Calu3 (cell line): ENCODE results near the gene UNC119B. TPM values are rescaled to one million over a fixed set of nuclear protein-coding genes. Genes with fewer than 3 reads are reported as not detected.

Experiments
- BruUV-seq: library from RNA; stranded (reverse); fragments of 400-500 nt; replicated peaks from 2 replicates; lab custom pipeline; 2021; lab: Mats Ljungman, UMichigan
- CTCF ChIA-PET: fragments of 300-600 bp; sonication (Branson Sonifier 250); formaldehyde crosslinking; loops from one replicate; lab custom pipeline; 2022; ENCODE audit warnings: antibody characterized with exemption; lab: Charles Lee
- DNase-seq: peaks from one replicate; pipeline ENCODE4 v3.0.0; 2022
- H3K27ac Mint-ChIP-seq: one replicate; pipeline ENCODE4 v1.8.0; 2022; ENCODE audit warnings: mixed read lengths; ENCODE audit not compliant: unreplicated experiment
- H3K27me3 Mint-ChIP-seq: one replicate; pipeline ENCODE4 v1.8.0; 2022; ENCODE audit warnings: mixed read lengths; ENCODE audit not compliant: unreplicated experiment
- H3K36me3 Mint-ChIP-seq: one replicate; pipeline ENCODE4 v1.8.0; 2022; ENCODE audit warnings: mild to moderate bottlenecking, moderate library complexity, mixed read lengths; ENCODE audit not compliant: insufficient read depth, unreplicated experiment
- H3K4me1 Mint-ChIP-seq: one replicate; pipeline ENCODE4 v1.8.0; 2022; ENCODE audit warnings: mild to moderate bottlenecking, low read depth, mixed read lengths; ENCODE audit not compliant: unreplicated experiment
- H3K4me3 Mint-ChIP-seq: one replicate; pipeline ENCODE4 v1.8.0; 2022; ENCODE audit warnings: mild to moderate bottlenecking, low read depth, moderate library complexity, mixed read lengths; ENCODE audit not compliant: unreplicated experiment
- H3K9me3 Mint-ChIP-seq: one replicate; pipeline ENCODE4 v1.8.0; 2022; ENCODE audit warnings: low read depth, mixed read lengths; ENCODE audit not compliant: unreplicated experiment
- CTCF ChIP-seq: fragments of 200-600 bp; IDR thresholded peaks from one replicate; pipeline ENCODE4 v1.8.0; 2022; ENCODE audit warnings: antibody characterized with exemption; ENCODE audit not compliant: unreplicated experiment
- intact Hi-C: fragments of 100-400 bp; cut with micrococcal nuclease; formaldehyde crosslinking; loops from one replicate; pipeline ENCODE4 v1.10.0; 2022; ENCODE audit not compliant: unreplicated experiment
- total RNA-seq: library from RNA; stranded (reverse); gene quantifications from 2 replicates; pipeline ENCODE4 v1.2.3, GENCODE V29; 2022

Gene UNC119B
- total RNA-seq, 1 experiment from 2014 or later = 33.5 TPM

- H3K36me3 Mint-ChIP-seq = peaks cover 5% of the 10 kb centered on the region
- no peak overlapping the region for H3K4me3 Mint-ChIP-seq
- CTCF ChIA-PET = no interaction called here
- TF ChIP-seq CTCF = no peak
- DNase-seq = no peak
- no peaks in the 10 kb centered on the region for H3K9me3 Mint-ChIP-seq
- H3K27ac Mint-ChIP-seq = no peak overlapping the region
- no TSS peak for BruUV-seq
- H3K27me3 Mint-ChIP-seq = no peaks in the 10 kb centered on the region
- intact Hi-C loops = no loop called here
- H3K4me1 Mint-ChIP-seq = no peaks in the 10 kb centered on the region
Measured at GRCh38 chr12:120738252-120739030, 28.2 kb downstream of the UNC119B start.

- Mint-ChIP-seq H3K36me3 (peaks cover 5% of the 10 kb centered on the region), H3K4me3 (no peak overlapping the region), H3K27me3 (no peaks in the 10 kb centered on the region), H3K4me1 (no peaks in the 10 kb centered on the region), H3K9me3 (no peaks in the 10 kb centered on the region), H3K27ac (no peak overlapping the region)
- DNase-seq = no peak
- no peak for TF ChIP-seq CTCF
- BruUV-seq = no TSS peak
- CTCF ChIA-PET = no interaction called here
- intact Hi-C loops = no loop called here
Measured at GRCh38 chr12:120739031-120739762, 28.9 kb downstream of the UNC119B start.

GRCh38 chr12:120739821-120740613 lies 29.8 kb downstream of the UNC119B start:
- BruUV-seq = no TSS peak
- Mint-ChIP-seq H3K4me3 (no peak overlapping the region), H3K27me3 (no peaks in the 10 kb centered on the region), H3K27ac (no peak overlapping the region), H3K4me1 (no peaks in the 10 kb centered on the region), H3K36me3 (peaks cover 5% of the 10 kb centered on the region), H3K9me3 (no peaks in the 10 kb centered on the region)
- no peak for DNase-seq
- CTCF ChIA-PET = interaction anchor here (0.5 to 0.8 kb wide), 2 partner anchors 166 to 271 kb away, joined by 3 to 4 read pairs; no protein-coding TSS in a partner anchor
- intact Hi-C loops = no loop called here
- TF ChIP-seq CTCF = no peak

- no peak overlapping the region for H3K4me3 Mint-ChIP-seq
- CTCF ChIA-PET = interaction anchor here (0.8 kb wide), 1 partner anchor 270 kb away, joined by 3 read pairs; no protein-coding TSS in a partner anchor
- intact Hi-C loops = no loop called here
- DNase-seq = no peak
- no TSS peak for BruUV-seq
- no peak for TF ChIP-seq CTCF
- no peak overlapping the region for H3K27ac Mint-ChIP-seq
- peaks cover 5% of the 10 kb centered on the region for H3K36me3 Mint-ChIP-seq
- H3K9me3 Mint-ChIP-seq = no peaks in the 10 kb centered on the region
- no peaks in the 10 kb centered on the region for H3K27me3 Mint-ChIP-seq
- no peaks in the 10 kb centered on the region for H3K4me1 Mint-ChIP-seq
Measured at GRCh38 chr12:120740871-120741270, 30.6 kb downstream of the UNC119B start.
